HepG2 (cell line): ENCODE results near the gene EPG5. TPM values are rescaled to one million over a fixed set of nuclear protein-coding genes. Genes with fewer than 3 reads are reported as not detected.

ENCODE experiments used
- ATAC-seq: fragments of 200-7000 bp; cut with Tn5 transposase; 3 replicates; pipeline ENCODE4 v1.9.1; 2020; ENCODE audit warnings: mild to moderate bottlenecking, moderate library complexity
- BruUV-seq: library from RNA; stranded (reverse); fragments of 400-500 nt; replicated peaks from 2 replicates; lab custom pipeline; 2021; lab: Mats Ljungman, UMichigan
- CTCF ChIA-PET: fragments of 300-600 bp; formaldehyde crosslinking; extraction: SDS; loops from one replicate; lab custom pipeline; 2021; ENCODE audit warnings: low total read pairs, inconsistent platforms, low intra/inter-chr PET ratio; lab: Yijun Ruan, JAX
- POLR2A ChIA-PET: fragments of 350-600 bp; sonication (Branson Sonifier 250); formaldehyde crosslinking; loops from one replicate; lab custom pipeline; 2020; ENCODE audit warnings: antibody characterized with exemption, inconsistent platforms; lab: Yijun Ruan, JAX
- DNase-seq: peaks from one replicate; pipeline ENCODE4 v3.0.0-alpha.2; 2015; ENCODE audit warnings: low spot score
- FAIRE-seq: peaks from 3 replicates; lab custom pipeline; 2011; peaks lifted over from hg19 to GRCh38; lab: Jason Lieb, UNC
- H2AFZ ChIP-seq: one replicate; pipeline ENCODE4 v1.6.1; 2011; ENCODE audit warnings: low read length, inconsistent platforms
- H3K27ac ChIP-seq: fragments of 300-600 bp; 3 replicates; pipeline ENCODE4 v1.8.0; 2011; ENCODE audit warnings: mixed run types, mild to moderate bottlenecking, mixed read lengths, low read length, inconsistent platforms; ENCODE audit not compliant: insufficient read depth; ENCODE audit errors: extremely low read length
- H3K27me3 ChIP-seq, 2 experiments: fragments of 200-600 bp in 1 of 2; 2 replicates in 1 of 2; 3 replicates in 1 of 2; pipeline versions ENCODE4 v1.6.0 to v1.8.0; 2011; ENCODE audit warnings: low read length in 2 of 2, mild to moderate bottlenecking in 2 of 2, moderate library complexity in 2 of 2, inconsistent platforms in 1 of 2; ENCODE audit not compliant: insufficient read depth in 2 of 2, control insufficient read depth in 1 of 2
- H3K36me3 ChIP-seq, 2 experiments: fragments of 200-600 bp in 1 of 2; replicated peaks in 1 of 2; 2 replicates in 1 of 2; 3 replicates in 1 of 2; pipeline versions ENCODE4 v1.5.1 to v1.8.0; 2011; ENCODE audit warnings: low read length in 2 of 2, inconsistent platforms in 1 of 2; ENCODE audit not compliant: insufficient read depth in 2 of 2, control insufficient read depth in 1 of 2
- H3K4me1 ChIP-seq: 2 replicates; pipeline ENCODE4 v1.5.1; 2012; ENCODE audit warnings: low read length, inconsistent platforms; ENCODE audit not compliant: insufficient read depth
- H3K4me2 ChIP-seq: 2 replicates; pipeline ENCODE4 v1.6.0; 2011; ENCODE audit warnings: low read depth, low read length, inconsistent platforms
- H3K4me3 ChIP-seq, 3 experiments: fragments of 200-600 bp in 1 of 3; sonication (generic), shearing (Covaris generic) in 1 of 3; replicated peaks in 1 of 3; 2 replicates each; pipeline ENCODE4 v1.5.1; 2011 to 2016; ENCODE audit warnings: low read length in 3 of 3, inconsistent platforms in 2 of 3, low read depth in 2 of 3, mild to moderate bottlenecking in 2 of 3, control low read depth in 1 of 3, mixed read lengths in 1 of 3; ENCODE audit not compliant: insufficient read depth in 1 of 3
- H3K79me2 ChIP-seq: one replicate; pipeline ENCODE4 v1.6.1; 2011; ENCODE audit warnings: low read length, inconsistent platforms; ENCODE audit not compliant: insufficient read depth
- H3K9ac ChIP-seq: 2 replicates; pipeline ENCODE4 v1.6.0; 2011; ENCODE audit warnings: mild to moderate bottlenecking, low read depth, low read length, inconsistent platforms; ENCODE audit not compliant: insufficient read depth
- H3K9me3 ChIP-seq: 2 replicates; pipeline ENCODE4 v1.5.1; 2012; ENCODE audit warnings: mild to moderate bottlenecking, low read length
- H4K20me1 ChIP-seq: 2 replicates; pipeline ENCODE4 v1.6.0; 2011; ENCODE audit warnings: inconsistent platforms, mild to moderate bottlenecking, low read length, moderate library complexity; ENCODE audit not compliant: insufficient read depth
- NKX3-1 ChIP-seq: sonication (generic); formaldehyde crosslinking; IDR thresholded peaks from 2 replicates; pipeline ENCODE4 v1.5.0; 2020; ENCODE audit warnings: missing genetic modification reagents
- SIX1 ChIP-seq: sonication (generic); formaldehyde crosslinking; IDR thresholded peaks from 2 replicates; pipeline ENCODE4 v1.4.0; 2020; ENCODE audit warnings: missing genetic modification reagents, borderline replicate concordance
- ZNF775 ChIP-seq: sonication (generic); formaldehyde crosslinking; IDR thresholded peaks from 2 replicates; pipeline ENCODE4 v1.4.0; 2020; ENCODE audit warnings: missing genetic modification reagents, mild to moderate bottlenecking, moderate library complexity, borderline replicate concordance
- ZNF850 ChIP-seq: sonication (generic); formaldehyde crosslinking; conservative IDR thresholded peaks from 2 replicates; pipeline ENCODE4 v1.9.0; 2021; ENCODE audit warnings: mild to moderate bottlenecking, missing genetic modification reagents
- WGBS: methylation state at CpG from one replicate; pipeline ENCODE4 v1.1.6; 2017; ENCODE audit warnings: low lambda C conversion rate; 5-methylcytosine and 5-hydroxymethylcytosine counted together
- in situ Hi-C: cut with HindIII; loops from 2 replicates; pipeline ENCODE4 v1.10.0; 2017; ENCODE audit warnings: low pct_unique_long_range_greater_than_20kb; ENCODE audit not compliant: extremely low pct_ligation_motif_present
- intact Hi-C: fragments of 100-400 bp; cut with micrococcal nuclease; formaldehyde crosslinking; loops from one replicate; pipeline ENCODE4 v1.10.0; 2022; ENCODE audit not compliant: unreplicated experiment
- polyA plus RNA-seq, 8 experiments: library from polyadenylated mRNA; depleted of rRNA in 3 of 8; stranded (reverse) in 7 of 8; unstranded in 1 of 8; fragments of >200 nt; fragmentation: Illumina TruSeq in 4 of 8; extraction: Trizol in 4 of 8; gene quantifications; 2 replicates each; pipeline versions ENCODE4 v1.2.1 to v1.2.3, GENCODE V29; 2011 to 2016; ENCODE audit warnings: low read depth in 4 of 8, missing spikeins in 1 of 8, mixed read lengths in 1 of 8; ENCODE audit not compliant: insufficient read depth in 1 of 8
- total RNA-seq, 5 experiments: library from RNA; depleted of rRNA; stranded (reverse); fragments of >200 nt; fragmentation: Illumina TruSeq; extraction: Trizol; gene quantifications; 2 replicates each; pipeline ENCODE4 v1.2.3, GENCODE V29; 2016; ENCODE audit warnings: low read depth in 1 of 5
- TF ChIP-seq, protein P1 (sequence below): sonication (generic); formaldehyde crosslinking; IDR thresholded peaks from 2 replicates; pipeline ENCODE4 v1.8.0; 2022; ENCODE audit warnings: low read depth, missing genetic modification reagents
- TF ChIP-seq, protein P2 (sequence below): sonication (generic); formaldehyde crosslinking; IDR thresholded peaks from 2 replicates; pipeline ENCODE4 v1.4.0; 2020; ENCODE audit warnings: mild to moderate bottlenecking, missing genetic modification reagents
- TF ChIP-seq, protein P3 (sequence below): IDR thresholded peaks from 2 replicates; pipeline ENCODE4 v1.6.1; 2016; ENCODE audit warnings: low read depth, borderline replicate concordance
- TF ChIP-seq, protein P4 (sequence below): fragments of 450-650 bp; IDR thresholded peaks from 2 replicates; pipeline ENCODE4 v1.6.1; 2017; ENCODE audit warnings: mild to moderate bottlenecking
- TF ChIP-seq, protein P5 (sequence below): sonication (generic); formaldehyde crosslinking; IDR thresholded peaks from 2 replicates; pipeline ENCODE4 v1.5.1; 2020; ENCODE audit warnings: missing genetic modification reagents, mild to moderate bottlenecking, borderline replicate concordance
- TF ChIP-seq, protein P6 (sequence below): sonication (generic); formaldehyde crosslinking; IDR thresholded peaks from 2 replicates; pipeline ENCODE4 v1.4.0; 2020; ENCODE audit warnings: missing genetic modification reagents

EPG5 gene
- total and polyA plus RNA-seq, 2 of the 13 experiments (the other 11 are each of a cell fraction or from before 2014, with no cell fraction given): 6.7 to 9.3 TPM

DNA sequence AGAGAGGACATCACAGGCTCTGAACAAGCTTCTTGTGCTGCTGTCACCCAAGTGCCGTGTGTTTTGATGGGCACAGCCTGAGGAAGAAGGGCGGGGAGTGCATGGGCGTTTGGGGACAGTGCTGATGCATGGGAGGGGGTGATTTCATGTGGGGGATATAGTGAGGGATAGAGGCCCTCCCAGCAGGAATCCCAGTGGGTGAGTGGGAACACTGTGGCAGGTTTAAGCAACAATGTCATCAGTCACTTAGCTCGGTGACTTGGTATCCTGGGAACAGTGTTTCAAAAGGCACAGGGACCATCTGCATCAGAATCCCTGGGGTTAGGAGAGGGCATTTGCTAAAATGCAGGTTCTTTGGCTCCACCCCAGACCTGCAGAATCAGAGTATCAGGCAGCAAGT is 141.0 kb downstream of the EPG5 start:
- TF ChIP-seq, protein P1, sequence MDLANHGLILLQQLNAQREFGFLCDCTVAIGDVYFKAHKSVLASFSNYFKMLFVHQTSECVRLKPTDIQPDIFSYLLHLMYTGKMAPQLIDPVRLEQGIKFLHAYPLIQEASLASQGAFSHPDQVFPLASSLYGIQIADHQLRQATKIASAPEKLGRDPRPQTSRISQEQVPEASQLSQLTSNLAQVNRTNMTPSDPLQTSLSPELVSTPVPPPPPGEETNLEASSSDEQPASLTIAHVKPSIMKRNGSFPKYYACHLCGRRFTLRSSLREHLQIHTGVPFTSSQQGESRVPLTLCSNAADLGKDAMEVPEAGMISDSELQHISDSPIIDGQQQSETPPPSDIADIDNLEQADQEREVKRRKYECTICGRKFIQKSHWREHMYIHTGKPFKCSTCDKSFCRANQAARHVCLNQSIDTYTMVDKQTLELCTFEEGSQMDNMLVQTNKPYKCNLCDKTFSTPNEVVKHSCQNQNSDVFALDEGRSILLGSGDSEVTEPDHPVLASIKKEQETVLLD: no peak
- TF ChIP-seq ZNF850 (CRISPR knock-in tag) (no peak), NKX3-1 (no peak), SIX1 (CRISPR knock-in tag) (no peak), ZNF775 (CRISPR knock-in tag) (no peak)
- TF ChIP-seq, protein P2, sequence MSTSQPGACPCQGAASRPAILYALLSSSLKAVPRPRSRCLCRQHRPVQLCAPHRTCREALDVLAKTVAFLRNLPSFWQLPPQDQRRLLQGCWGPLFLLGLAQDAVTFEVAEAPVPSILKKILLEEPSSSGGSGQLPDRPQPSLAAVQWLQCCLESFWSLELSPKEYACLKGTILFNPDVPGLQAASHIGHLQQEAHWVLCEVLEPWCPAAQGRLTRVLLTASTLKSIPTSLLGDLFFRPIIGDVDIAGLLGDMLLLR (CRISPR knock-in tag): no peak
- TF ChIP-seq, protein P3, sequence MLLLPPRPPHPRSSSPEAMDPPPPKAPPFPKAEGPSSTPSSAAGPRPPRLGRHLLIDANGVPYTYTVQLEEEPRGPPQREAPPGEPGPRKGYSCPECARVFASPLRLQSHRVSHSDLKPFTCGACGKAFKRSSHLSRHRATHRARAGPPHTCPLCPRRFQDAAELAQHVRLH (CRISPR knock-in tag): no peak
- TF ChIP-seq, protein P4, sequence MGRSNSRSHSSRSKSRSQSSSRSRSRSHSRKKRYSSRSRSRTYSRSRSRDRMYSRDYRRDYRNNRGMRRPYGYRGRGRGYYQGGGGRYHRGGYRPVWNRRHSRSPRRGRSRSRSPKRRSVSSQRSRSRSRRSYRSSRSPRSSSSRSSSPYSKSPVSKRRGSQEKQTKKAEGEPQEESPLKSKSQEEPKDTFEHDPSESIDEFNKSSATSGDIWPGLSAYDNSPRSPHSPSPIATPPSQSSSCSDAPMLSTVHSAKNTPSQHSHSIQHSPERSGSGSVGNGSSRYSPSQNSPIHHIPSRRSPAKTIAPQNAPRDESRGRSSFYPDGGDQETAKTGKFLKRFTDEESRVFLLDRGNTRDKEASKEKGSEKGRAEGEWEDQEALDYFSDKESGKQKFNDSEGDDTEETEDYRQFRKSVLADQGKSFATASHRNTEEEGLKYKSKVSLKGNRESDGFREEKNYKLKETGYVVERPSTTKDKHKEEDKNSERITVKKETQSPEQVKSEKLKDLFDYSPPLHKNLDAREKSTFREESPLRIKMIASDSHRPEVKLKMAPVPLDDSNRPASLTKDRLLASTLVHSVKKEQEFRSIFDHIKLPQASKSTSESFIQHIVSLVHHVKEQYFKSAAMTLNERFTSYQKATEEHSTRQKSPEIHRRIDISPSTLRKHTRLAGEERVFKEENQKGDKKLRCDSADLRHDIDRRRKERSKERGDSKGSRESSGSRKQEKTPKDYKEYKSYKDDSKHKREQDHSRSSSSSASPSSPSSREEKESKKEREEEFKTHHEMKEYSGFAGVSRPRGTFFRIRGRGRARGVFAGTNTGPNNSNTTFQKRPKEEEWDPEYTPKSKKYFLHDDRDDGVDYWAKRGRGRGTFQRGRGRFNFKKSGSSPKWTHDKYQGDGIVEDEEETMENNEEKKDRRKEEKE: no peak
- TF ChIP-seq, protein P5, sequence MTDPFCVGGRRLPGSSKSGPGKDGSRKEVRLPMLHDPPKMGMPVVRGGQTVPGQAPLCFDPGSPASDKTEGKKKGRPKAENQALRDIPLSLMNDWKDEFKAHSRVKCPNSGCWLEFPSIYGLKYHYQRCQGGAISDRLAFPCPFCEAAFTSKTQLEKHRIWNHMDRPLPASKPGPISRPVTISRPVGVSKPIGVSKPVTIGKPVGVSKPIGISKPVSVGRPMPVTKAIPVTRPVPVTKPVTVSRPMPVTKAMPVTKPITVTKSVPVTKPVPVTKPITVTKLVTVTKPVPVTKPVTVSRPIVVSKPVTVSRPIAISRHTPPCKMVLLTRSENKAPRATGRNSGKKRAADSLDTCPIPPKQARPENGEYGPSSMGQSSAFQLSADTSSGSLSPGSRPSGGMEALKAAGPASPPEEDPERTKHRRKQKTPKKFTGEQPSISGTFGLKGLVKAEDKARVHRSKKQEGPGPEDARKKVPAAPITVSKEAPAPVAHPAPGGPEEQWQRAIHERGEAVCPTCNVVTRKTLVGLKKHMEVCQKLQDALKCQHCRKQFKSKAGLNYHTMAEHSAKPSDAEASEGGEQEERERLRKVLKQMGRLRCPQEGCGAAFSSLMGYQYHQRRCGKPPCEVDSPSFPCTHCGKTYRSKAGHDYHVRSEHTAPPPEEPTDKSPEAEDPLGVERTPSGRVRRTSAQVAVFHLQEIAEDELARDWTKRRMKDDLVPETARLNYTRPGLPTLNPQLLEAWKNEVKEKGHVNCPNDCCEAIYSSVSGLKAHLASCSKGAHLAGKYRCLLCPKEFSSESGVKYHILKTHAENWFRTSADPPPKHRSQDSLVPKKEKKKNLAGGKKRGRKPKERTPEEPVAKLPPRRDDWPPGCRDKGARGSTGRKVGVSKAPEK (CRISPR knock-in tag): no peak
- TF ChIP-seq, protein P6, sequence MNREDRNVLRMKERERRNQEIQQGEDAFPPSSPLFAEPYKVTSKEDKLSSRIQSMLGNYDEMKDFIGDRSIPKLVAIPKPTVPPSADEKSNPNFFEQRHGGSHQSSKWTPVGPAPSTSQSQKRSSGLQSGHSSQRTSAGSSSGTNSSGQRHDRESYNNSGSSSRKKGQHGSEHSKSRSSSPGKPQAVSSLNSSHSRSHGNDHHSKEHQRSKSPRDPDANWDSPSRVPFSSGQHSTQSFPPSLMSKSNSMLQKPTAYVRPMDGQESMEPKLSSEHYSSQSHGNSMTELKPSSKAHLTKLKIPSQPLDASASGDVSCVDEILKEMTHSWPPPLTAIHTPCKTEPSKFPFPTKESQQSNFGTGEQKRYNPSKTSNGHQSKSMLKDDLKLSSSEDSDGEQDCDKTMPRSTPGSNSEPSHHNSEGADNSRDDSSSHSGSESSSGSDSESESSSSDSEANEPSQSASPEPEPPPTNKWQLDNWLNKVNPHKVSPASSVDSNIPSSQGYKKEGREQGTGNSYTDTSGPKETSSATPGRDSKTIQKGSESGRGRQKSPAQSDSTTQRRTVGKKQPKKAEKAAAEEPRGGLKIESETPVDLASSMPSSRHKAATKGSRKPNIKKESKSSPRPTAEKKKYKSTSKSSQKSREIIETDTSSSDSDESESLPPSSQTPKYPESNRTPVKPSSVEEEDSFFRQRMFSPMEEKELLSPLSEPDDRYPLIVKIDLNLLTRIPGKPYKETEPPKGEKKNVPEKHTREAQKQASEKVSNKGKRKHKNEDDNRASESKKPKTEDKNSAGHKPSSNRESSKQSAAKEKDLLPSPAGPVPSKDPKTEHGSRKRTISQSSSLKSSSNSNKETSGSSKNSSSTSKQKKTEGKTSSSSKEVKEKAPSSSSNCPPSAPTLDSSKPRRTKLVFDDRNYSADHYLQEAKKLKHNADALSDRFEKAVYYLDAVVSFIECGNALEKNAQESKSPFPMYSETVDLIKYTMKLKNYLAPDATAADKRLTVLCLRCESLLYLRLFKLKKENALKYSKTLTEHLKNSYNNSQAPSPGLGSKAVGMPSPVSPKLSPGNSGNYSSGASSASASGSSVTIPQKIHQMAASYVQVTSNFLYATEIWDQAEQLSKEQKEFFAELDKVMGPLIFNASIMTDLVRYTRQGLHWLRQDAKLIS (CRISPR knock-in tag): no peak
- DNase-seq (no peak), FAIRE-seq (no peak), ATAC-seq (no peak)
- no peak overlapping the region for H3K9ac ChIP-seq
- no peak overlapping the region for H3K27ac ChIP-seq
- H3K9me3 ChIP-seq: no peaks in the 10 kb centered on the region
- H3K4me3 ChIP-seq: no peak overlapping the region
- no peaks in the 10 kb centered on the region for H3K36me3 ChIP-seq
- ChIA-PET CTCF (no interaction called here), POLR2A (no interaction called here)
- H3K79me2 ChIP-seq: no peaks in the 10 kb centered on the region
- no peaks in the 10 kb centered on the region; a peak in 1 of 5 replicates for H3K27me3 ChIP-seq
- BruUV-seq: no TSS peak
- H4K20me1 ChIP-seq: no peaks in the 10 kb centered on the region
- no peak overlapping the region for H3K4me2 ChIP-seq
- no peaks in the 10 kb centered on the region for H3K4me1 ChIP-seq
- 0% methylated on average over 3 of the region's 4 CpGs for WGBS
- H2AFZ ChIP-seq: no peak overlapping the region
- in situ Hi-C loops (no loop called here), intact Hi-C loops (no loop called here)
